NT2/D1 (cell line): ENCODE measurements around the gene EFCAB8.

Experiments
- DNase-seq: peaks from one replicate; pipeline ENCODE4 v3.0.0-alpha.2; 2011; ENCODE audit warnings: low read depth, low spot score
- H3K27me3 ChIP-seq: 2 replicates; pipeline ENCODE4 v1.6.0; 2011; ENCODE audit warnings: mild to moderate bottlenecking; ENCODE audit not compliant: insufficient read length, insufficient read depth
- H3K36me3 ChIP-seq: 2 replicates; pipeline ENCODE4 v1.6.1; 2011; ENCODE audit warnings: mild to moderate bottlenecking, low read length, mixed read lengths; ENCODE audit not compliant: insufficient read depth, insufficient read length
- H3K4me1 ChIP-seq: 2 replicates; pipeline ENCODE4 v1.5.1; 2011; ENCODE audit not compliant: insufficient read depth, insufficient read length
- H3K4me3 ChIP-seq: 2 replicates; pipeline ENCODE4 v1.5.1; 2011; ENCODE audit warnings: low read depth; ENCODE audit not compliant: insufficient read length
- H3K9ac ChIP-seq: 2 replicates; pipeline ENCODE4 v1.6.0; 2011; ENCODE audit warnings: low read depth; ENCODE audit not compliant: insufficient read length
- H3K9me3 ChIP-seq: 2 replicates; pipeline ENCODE4 v1.5.1; 2011; ENCODE audit warnings: mild to moderate bottlenecking, low read length; ENCODE audit not compliant: insufficient read depth
- SUZ12 ChIP-seq: IDR thresholded peaks from 2 replicates; pipeline ENCODE4 v1.6.1; 2011; ENCODE audit not compliant: insufficient read length, insufficient read depth; ENCODE audit errors: extremely low read depth
- YY1 ChIP-seq: IDR thresholded peaks from 2 replicates; pipeline ENCODE4 v1.6.1; 2011; ENCODE audit not compliant: insufficient read length, insufficient read depth
- ZNF274 ChIP-seq: IDR thresholded peaks from 2 replicates; pipeline ENCODE4 v1.6.1; 2011; ENCODE audit warnings: mild to moderate bottlenecking, low read depth, low read length

Gene EFCAB8

GRCh38 chr20:32842688-32843524 lies 15.8 kb upstream of the EFCAB8 start:
- no peak overlapping the region for H3K9ac ChIP-seq
- H3K4me3 ChIP-seq = no peak overlapping the region
- H3K36me3 ChIP-seq = peaks cover 85% of the 10 kb centered on the region
- peaks cover 2% of the 10 kb centered on the region for H3K4me1 ChIP-seq
- no peaks in the 10 kb centered on the region for H3K27me3 ChIP-seq
- TF ChIP-seq ZNF274 (no peak), YY1 (no peak), SUZ12 (no peak)
- no peaks in the 10 kb centered on the region for H3K9me3 ChIP-seq
- no peak for DNase-seq

DNA sequence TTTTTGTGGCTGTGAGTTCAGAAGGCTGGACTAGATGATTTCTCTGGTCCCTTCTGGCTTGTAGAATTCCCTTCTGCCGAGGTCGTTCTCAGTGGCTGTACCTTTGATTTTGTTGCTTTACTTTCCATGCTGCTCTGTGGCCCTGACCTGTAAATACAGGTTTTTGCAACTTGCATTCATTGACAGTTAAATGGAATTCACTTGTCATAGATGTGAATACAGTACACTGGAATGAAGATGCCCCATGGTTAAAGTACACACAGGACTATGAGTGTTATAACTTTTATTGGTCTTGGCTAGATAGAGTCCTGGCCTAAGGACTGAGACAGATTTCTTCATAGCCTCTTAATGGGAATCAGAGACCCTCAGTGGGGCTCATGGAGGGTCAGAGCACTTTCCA lies 12.9 kb upstream of the EFCAB8 start:
- Histone ChIP-seq H3K9me3 (no peaks in the 10 kb centered on the region), H3K36me3 (peaks cover 79% of the 10 kb centered on the region), H3K9ac (no peak overlapping the region), H3K4me1 (peaks cover 2% of the 10 kb centered on the region), H3K27me3 (no peaks in the 10 kb centered on the region), H3K4me3 (no peak overlapping the region)
- no peak for DNase-seq
- TF ChIP-seq YY1 = no peak
- TF ChIP-seq SUZ12 = no peak
- no peak for TF ChIP-seq ZNF274

DNA sequence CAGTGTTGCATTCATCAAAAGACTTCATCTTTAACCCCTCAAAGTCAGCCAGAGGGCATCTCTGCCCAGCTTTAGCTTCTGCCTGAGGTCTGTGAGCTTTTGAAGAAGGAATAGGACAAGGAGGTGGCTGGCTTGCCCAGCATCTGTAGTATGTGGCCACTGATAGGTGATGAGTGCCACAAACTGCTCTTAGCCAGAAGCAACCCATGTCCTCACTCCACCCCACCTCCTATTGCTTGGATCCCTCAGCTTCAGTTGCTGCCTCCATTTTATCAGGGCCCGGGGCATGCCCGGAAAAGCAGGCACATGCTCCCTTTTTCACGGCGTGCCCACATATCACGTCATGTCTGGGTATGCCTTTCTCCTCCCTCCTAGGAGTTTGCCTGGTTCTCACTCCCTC lies 11.9 kb upstream of the EFCAB8 start:
- Histone ChIP-seq H3K4me1 (peaks cover 2% of the 10 kb centered on the region), H3K27me3 (no peaks in the 10 kb centered on the region), H3K9me3 (no peaks in the 10 kb centered on the region), H3K4me3 (no peak overlapping the region), H3K9ac (no peak overlapping the region), H3K36me3 (peaks cover 80% of the 10 kb centered on the region)
- TF ChIP-seq SUZ12 = no peak
- TF ChIP-seq YY1 = no peak
- TF ChIP-seq ZNF274 = no peak
- DNase-seq = no peak

GRCh38 chr20:32847964-32848363 lies 10.8 kb upstream of the EFCAB8 start:
- peaks cover 78% of the 10 kb centered on the region for H3K36me3 ChIP-seq
- H3K4me3 ChIP-seq = no peak overlapping the region
- no peaks in the 10 kb centered on the region for H3K9me3 ChIP-seq
- H3K9ac ChIP-seq = no peak overlapping the region
- peaks cover 2% of the 10 kb centered on the region for H3K4me1 ChIP-seq
- no peaks in the 10 kb centered on the region for H3K27me3 ChIP-seq
- TF ChIP-seq SUZ12 (no peak), ZNF274 (no peak), YY1 (no peak)
- DNase-seq = no peak

DNA sequence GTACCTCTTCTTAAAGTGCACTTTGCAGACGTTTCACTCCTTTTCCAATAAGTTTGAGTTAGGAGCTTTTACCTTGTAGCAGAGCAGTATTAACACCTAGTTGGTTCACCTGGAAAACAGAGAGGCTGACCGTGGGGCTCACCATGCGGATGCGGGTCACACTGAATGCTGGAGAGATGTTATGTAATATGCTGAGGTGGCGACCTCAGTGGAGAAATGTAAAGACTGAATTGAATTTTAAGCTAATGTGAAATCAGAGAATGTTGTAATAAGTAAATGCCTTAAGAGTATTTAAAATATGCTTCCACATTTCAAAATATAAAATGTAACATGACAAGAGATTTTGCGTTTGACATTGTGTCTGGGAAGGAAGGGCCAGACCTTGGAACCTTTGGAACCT lies 9.9 kb upstream of the EFCAB8 start:
- no peak for DNase-seq
- Histone ChIP-seq H3K9me3 (no peaks in the 10 kb centered on the region), H3K4me3 (no peak overlapping the region), H3K4me1 (peaks cover 2% of the 10 kb centered on the region), H3K36me3 (peaks cover 69% of the 10 kb centered on the region), H3K9ac (no peak overlapping the region), H3K27me3 (no peaks in the 10 kb centered on the region)
- no peak for TF ChIP-seq ZNF274
- no peak for TF ChIP-seq YY1
- no peak for TF ChIP-seq SUZ12

GRCh38 chr20:32849577-32849976 lies 9.1 kb upstream of the EFCAB8 start:
- peaks cover 68% of the 10 kb centered on the region for H3K36me3 ChIP-seq
- H3K9ac ChIP-seq = no peak overlapping the region
- no peaks in the 10 kb centered on the region for H3K27me3 ChIP-seq
- no peak overlapping the region for H3K4me3 ChIP-seq
- peaks cover 2% of the 10 kb centered on the region for H3K4me1 ChIP-seq
- no peak for DNase-seq
- TF ChIP-seq YY1 (no peak), ZNF274 (no peak), SUZ12 (no peak)
- H3K9me3 ChIP-seq = no peaks in the 10 kb centered on the region

GRCh38 chr20:32855387-32855786 lies 3.3 kb upstream of the EFCAB8 start:
- Histone ChIP-seq H3K9me3 (no peaks in the 10 kb centered on the region), H3K9ac (no peak overlapping the region), H3K36me3 (peaks cover 15% of the 10 kb centered on the region), H3K4me3 (no peak overlapping the region), H3K27me3 (no peaks in the 10 kb centered on the region), H3K4me1 (no peaks in the 10 kb centered on the region)
- DNase-seq = no peak
- TF ChIP-seq SUZ12 (no peak), ZNF274 (no peak), YY1 (no peak)
